Measurements from ENCODE around the gene S100A14. TPM values are rescaled to one million over a fixed set of nuclear protein-coding genes. Genes with fewer than 3 reads are reported as not detected.

Gene S100A14
- total and polyA plus RNA-seq, 2 of the 13 experiments (the other 11 are each of a cell fraction or from before 2014, with no cell fraction given), result 1.4 to 7.7 TPM

GRCh38 chr1:153627715-153628626 lies 11.8 kb upstream of the S100A14 start, which contains the start of gene S100A1 (continued):
- TF ChIP-seq ZNF280D (CRISPR knock-in tag; IDR thresholded peaks at IDR 0.05) (no peak), USF2 (IDR thresholded peaks at IDR 0.05; ENCODE audit: low read depth, low read length) (no peak), USF2 (CRISPR knock-in tag; IDR thresholded peaks at IDR 0.05; ENCODE audit: borderline replicate concordance) (no peak), ZNF549 (CRISPR knock-in tag; IDR thresholded peaks at IDR 0.05) (no peak), ZSCAN21 (CRISPR knock-in tag; IDR thresholded peaks at IDR 0.05; ENCODE audit: borderline replicate concordance) (no peak), BCLAF1 (IDR thresholded peaks at IDR 0.05) (no peak), SIN3A (IDR thresholded peaks at IDR 0.05; ENCODE audit: borderline replicate concordance, low read depth, low read length) (no peak), ADNP (CRISPR knock-in tag; IDR thresholded peaks at IDR 0.05) (no peak), ZNF292 (CRISPR knock-in tag; IDR thresholded peaks at IDR 0.05; ENCODE audit: borderline replicate concordance, low read depth) (no peak), STAG1 (CRISPR knock-in tag; IDR thresholded peaks at IDR 0.05) (peak; percentile 19; the same call in 1 of the 2 replicates), SP4 (CRISPR knock-in tag; IDR thresholded peaks at IDR 0.05) (no peak), ZFP91 (CRISPR knock-in tag; IDR thresholded peaks at IDR 0.05; ENCODE audit: borderline replicate concordance) (no peak), TBX3 (IDR thresholded peaks at IDR 0.05; ENCODE audit: borderline replicate concordance) (no peak), ZNF136 (CRISPR knock-in tag; IDR thresholded peaks at IDR 0.05; ENCODE audit: low read depth) (no peak), MLXIP (CRISPR knock-in tag; IDR thresholded peaks at IDR 0.05; ENCODE audit: borderline replicate concordance) (no peak)

All from HepG2 (cell line).